Mammary epithelial cell (primary cell): ENCODE measurements around the gene EXD3.

Source experiments
- EZH2 ChIP-seq: IDR thresholded peaks from 2 replicates; pipeline ENCODE4 v1.6.1; 2012; ENCODE audit warnings: low read length, inconsistent platforms, borderline replicate concordance
- TF ChIP-seq, protein P1 (sequence below), 2 donors: IDR thresholded peaks in 1 of 2; conservative IDR thresholded peaks in 1 of 2; 2 replicates each; pipeline ENCODE4 v1.5.1; 2011 to 2012; ENCODE audit warnings: inconsistent platforms in 2 of 2, low read length in 2 of 2, mild to moderate bottlenecking in 2 of 2, control low read depth in 1 of 2, low read depth in 1 of 2; ENCODE audit not compliant: insufficient read depth in 1 of 2; ENCODE audit errors: extremely low read depth in 1 of 2

GRCh38 chr9:137389428-137389746 is 33.6 kb downstream of the EXD3 start:
- TF ChIP-seq, protein P1, sequence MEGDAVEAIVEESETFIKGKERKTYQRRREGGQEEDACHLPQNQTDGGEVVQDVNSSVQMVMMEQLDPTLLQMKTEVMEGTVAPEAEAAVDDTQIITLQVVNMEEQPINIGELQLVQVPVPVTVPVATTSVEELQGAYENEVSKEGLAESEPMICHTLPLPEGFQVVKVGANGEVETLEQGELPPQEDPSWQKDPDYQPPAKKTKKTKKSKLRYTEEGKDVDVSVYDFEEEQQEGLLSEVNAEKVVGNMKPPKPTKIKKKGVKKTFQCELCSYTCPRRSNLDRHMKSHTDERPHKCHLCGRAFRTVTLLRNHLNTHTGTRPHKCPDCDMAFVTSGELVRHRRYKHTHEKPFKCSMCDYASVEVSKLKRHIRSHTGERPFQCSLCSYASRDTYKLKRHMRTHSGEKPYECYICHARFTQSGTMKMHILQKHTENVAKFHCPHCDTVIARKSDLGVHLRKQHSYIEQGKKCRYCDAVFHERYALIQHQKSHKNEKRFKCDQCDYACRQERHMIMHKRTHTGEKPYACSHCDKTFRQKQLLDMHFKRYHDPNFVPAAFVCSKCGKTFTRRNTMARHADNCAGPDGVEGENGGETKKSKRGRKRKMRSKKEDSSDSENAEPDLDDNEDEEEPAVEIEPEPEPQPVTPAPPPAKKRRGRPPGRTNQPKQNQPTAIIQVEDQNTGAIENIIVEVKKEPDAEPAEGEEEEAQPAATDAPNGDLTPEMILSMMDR (conservative IDR thresholded peaks at IDR 0.05 in 1 of 2, IDR thresholded peaks at IDR 0.05 in 1 of 2; ENCODE audit: extremely low read depth in 1 of 2, insufficient read depth in 1 of 2, low read depth in 1 of 2, low read length in 2 of 2): no peak
- TF ChIP-seq EZH2: no peak
